ENCODE results near the gene PDK3.

The PDK3 gene

GRCh38 chrX:24506082-24506481, 41.0 kb downstream of the PDK3 start:
- peak; percentile 2 for DNase-seq
- no peak overlapping the region for H3K27ac ChIP-seq

DNA sequence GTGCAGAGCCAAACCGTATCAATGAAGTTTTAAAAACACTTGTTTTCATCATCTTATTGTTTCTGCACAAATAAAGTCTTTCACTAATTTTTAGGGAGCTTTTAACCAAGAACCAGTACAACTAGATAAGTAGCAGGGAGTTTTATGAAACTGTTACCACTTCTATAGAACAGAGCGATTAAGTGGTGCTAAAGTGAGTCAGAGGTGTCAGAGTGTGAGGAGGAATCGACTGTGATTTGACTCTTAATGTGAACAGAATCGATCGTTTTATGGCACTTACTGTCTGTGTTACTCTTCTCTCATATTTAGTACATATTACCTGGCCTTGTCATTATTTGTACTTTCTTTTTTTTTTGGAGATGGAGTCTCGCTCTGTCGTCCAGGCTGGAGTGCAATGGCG, 43.3 kb downstream of the PDK3 start:
- in situ Hi-C loops (cut with HindIII; ENCODE audit: low pct_ligation_motif_present, low sequenced_read_pairs): no loop called here
- Histone ChIP-seq H3K27ac (no peak overlapping the region), H3K4me3 (ENCODE audit: low read depth, low read length) (no peak overlapping the region), H3K36me3 (replicated peaks) (no peaks in the 10 kb centered on the region), H3K27me3 (replicated peaks) (no peaks in the 10 kb centered on the region)
- TF ChIP-seq, protein P1, sequence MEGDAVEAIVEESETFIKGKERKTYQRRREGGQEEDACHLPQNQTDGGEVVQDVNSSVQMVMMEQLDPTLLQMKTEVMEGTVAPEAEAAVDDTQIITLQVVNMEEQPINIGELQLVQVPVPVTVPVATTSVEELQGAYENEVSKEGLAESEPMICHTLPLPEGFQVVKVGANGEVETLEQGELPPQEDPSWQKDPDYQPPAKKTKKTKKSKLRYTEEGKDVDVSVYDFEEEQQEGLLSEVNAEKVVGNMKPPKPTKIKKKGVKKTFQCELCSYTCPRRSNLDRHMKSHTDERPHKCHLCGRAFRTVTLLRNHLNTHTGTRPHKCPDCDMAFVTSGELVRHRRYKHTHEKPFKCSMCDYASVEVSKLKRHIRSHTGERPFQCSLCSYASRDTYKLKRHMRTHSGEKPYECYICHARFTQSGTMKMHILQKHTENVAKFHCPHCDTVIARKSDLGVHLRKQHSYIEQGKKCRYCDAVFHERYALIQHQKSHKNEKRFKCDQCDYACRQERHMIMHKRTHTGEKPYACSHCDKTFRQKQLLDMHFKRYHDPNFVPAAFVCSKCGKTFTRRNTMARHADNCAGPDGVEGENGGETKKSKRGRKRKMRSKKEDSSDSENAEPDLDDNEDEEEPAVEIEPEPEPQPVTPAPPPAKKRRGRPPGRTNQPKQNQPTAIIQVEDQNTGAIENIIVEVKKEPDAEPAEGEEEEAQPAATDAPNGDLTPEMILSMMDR (IDR thresholded peaks at IDR 0.05; ENCODE audit: low read depth, low read length, missing control alignments): no peak
- DNase-seq: no peak

More at GRCh38 chrX:24506082-24506481, 41.0 kb downstream of the PDK3 start:
- H3K4me3 ChIP-seq (ENCODE audit: low read depth, low read length): no peak overlapping the region
- in situ Hi-C loops (cut with HindIII; ENCODE audit: low pct_ligation_motif_present, low sequenced_read_pairs): no loop called here
- no peaks in the 10 kb centered on the region for H3K36me3 ChIP-seq (replicated peaks)
- TF ChIP-seq, protein P1 (IDR thresholded peaks at IDR 0.05; ENCODE audit: low read depth, low read length, missing control alignments): no peak
- H3K27me3 ChIP-seq (replicated peaks): no peaks in the 10 kb centered on the region

- no peak overlapping the region for H3K27ac ChIP-seq
These were observed 48.3 kb downstream of the PDK3 start for GRCh38 chrX:24513416-24513815.

DNA sequence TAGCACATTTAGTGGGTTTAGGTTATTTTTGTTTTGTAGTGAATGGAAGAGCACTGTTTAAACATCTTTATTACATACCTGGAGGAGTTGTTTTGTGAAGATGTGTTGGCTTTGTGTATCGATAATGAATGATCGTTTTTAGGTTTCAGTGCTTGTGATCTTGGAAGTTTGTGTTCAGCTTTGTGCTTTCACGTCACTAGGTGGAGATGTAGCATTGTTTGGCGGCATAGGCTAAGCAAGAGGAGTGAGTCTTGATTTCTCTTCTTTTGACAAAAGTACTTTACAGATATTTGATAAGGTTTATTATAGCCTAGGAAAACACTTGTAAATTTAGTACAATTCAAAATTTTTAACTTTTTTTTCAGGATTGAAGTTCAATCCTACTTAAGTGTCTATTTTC, 50.4 kb downstream of the PDK3 start:
- TF ChIP-seq, protein P1 (IDR thresholded peaks at IDR 0.05; ENCODE audit: low read depth, low read length, missing control alignments): peak; percentile 43
- peak; percentile 5 for DNase-seq
- Histone ChIP-seq H3K27ac (no peak overlapping the region), H3K27me3 (replicated peaks) (no peaks in the 10 kb centered on the region), H3K36me3 (replicated peaks) (no peaks in the 10 kb centered on the region), H3K4me3 (ENCODE audit: low read depth, low read length) (no peak overlapping the region)
- in situ Hi-C loops (cut with HindIII; ENCODE audit: low pct_ligation_motif_present, low sequenced_read_pairs): no loop called here

More at GRCh38 chrX:24513416-24513815, 48.3 kb downstream of the PDK3 start:
- Histone ChIP-seq H3K36me3 (replicated peaks) (no peaks in the 10 kb centered on the region), H3K27me3 (replicated peaks) (no peaks in the 10 kb centered on the region), H3K4me3 (ENCODE audit: low read depth, low read length) (no peak overlapping the region)
- no peak for DNase-seq
- TF ChIP-seq, protein P1 (IDR thresholded peaks at IDR 0.05; ENCODE audit: low read depth, low read length, missing control alignments): no peak
- in situ Hi-C loops (cut with HindIII; ENCODE audit: low pct_ligation_motif_present, low sequenced_read_pairs): no loop called here

GRCh38 chrX:24520472-24520871, 55.4 kb downstream of the PDK3 start:
- no peaks in the 10 kb centered on the region for H3K27me3 ChIP-seq (replicated peaks)
- DNase-seq: no peak
- H3K27ac ChIP-seq: no peak overlapping the region
- in situ Hi-C loops (cut with HindIII; ENCODE audit: low pct_ligation_motif_present, low sequenced_read_pairs): no loop called here
- H3K4me3 ChIP-seq (ENCODE audit: low read depth, low read length): no peak overlapping the region
- H3K36me3 ChIP-seq (replicated peaks): no peaks in the 10 kb centered on the region
- TF ChIP-seq, protein P1 (IDR thresholded peaks at IDR 0.05; ENCODE audit: low read depth, low read length, missing control alignments): no peak

GRCh38 chrX:24525455-24525854, 60.4 kb downstream of the PDK3 start:
- TF ChIP-seq, protein P1 (IDR thresholded peaks at IDR 0.05; ENCODE audit: low read depth, low read length, missing control alignments): no peak
- no peak overlapping the region for H3K4me3 ChIP-seq (ENCODE audit: low read depth, low read length)
- in situ Hi-C loops (cut with HindIII; ENCODE audit: low pct_ligation_motif_present, low sequenced_read_pairs): no loop called here
- no peaks in the 10 kb centered on the region for H3K36me3 ChIP-seq (replicated peaks)
- no peak for DNase-seq
- no peaks in the 10 kb centered on the region for H3K27me3 ChIP-seq (replicated peaks)
- no peak overlapping the region for H3K27ac ChIP-seq

Measured in brain microvascular endothelial cell (primary cell).